GM19463 (cell line): ENCODE results near the gene FAM76A.
"Not testable (repeated sequence)": the region's sequence is repeated elsewhere in the genome, so short reads cannot be mapped to it uniquely, and the experiment has no call there.

Experiments used
- ATAC-seq: cut with Tn5 transposase; IDR thresholded peaks from one replicate; pipeline ENCODE4 v1.9.1; 2021; ENCODE audit warnings: mild to moderate bottlenecking, moderate library complexity; ENCODE audit not compliant: unreplicated experiment

FAM76A gene

GRCh38 chr1:27725374-27726172 is at the start of gene FAM76A:
Gene FAM76A, plus strand, starts transcription at chr1:27725961. Its CDS starts 120 bp downstream, at chr1:27726081.
- ATAC-seq: peak; percentile 93

DNA sequence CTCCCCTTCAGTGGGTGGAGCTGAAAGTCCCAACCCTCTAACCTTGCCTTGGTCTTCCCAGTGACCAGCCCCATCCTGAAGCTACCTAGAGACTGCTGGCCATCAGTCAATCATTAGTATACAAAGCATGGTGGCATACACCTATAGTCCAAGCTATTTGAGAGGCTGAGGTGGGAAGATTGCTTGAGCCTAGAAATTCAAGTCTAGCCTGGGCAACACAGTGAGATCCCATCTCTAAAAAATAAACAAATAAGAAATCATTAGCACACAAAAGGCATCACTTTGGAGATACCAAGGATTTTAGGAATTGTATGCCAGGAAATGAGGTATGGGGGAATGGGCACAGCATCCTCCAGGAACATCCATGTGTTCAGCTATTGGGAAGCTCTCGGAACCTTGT is 49.4 kb upstream of the FAM76A start:
- no peak for ATAC-seq

GRCh38 chr1:27678747-27679146 is 47.0 kb upstream of the FAM76A start:
- no peak for ATAC-seq

DNA sequence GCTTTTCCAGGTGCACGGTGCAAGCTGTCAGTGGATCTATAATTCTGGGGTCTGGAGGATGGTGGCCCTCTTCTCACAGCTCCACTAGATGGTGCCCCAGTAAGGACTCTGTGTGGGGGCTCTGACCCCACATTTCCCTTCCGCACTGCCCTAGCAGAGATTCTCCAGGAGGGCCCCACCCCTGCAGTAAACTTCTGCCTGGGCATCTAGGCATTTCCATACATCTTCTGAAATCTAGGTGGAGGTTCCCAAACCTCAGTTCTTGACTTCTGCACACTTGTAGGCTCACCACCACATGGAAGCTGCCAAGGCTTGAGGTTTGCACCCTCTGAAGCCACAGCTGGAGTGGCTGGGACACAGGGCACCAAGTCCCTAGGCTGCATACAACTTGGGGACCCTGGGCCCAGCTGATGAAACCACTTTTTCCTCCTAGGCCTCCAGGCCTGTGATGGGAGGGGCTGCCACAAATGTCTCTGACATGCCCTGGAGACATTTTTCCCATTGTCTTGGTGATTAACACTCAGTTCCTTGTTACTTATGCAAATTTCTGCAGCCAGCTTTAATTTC is 45.5 kb upstream of the FAM76A start:
- ATAC-seq: not testable (repeated sequence)

DNA sequence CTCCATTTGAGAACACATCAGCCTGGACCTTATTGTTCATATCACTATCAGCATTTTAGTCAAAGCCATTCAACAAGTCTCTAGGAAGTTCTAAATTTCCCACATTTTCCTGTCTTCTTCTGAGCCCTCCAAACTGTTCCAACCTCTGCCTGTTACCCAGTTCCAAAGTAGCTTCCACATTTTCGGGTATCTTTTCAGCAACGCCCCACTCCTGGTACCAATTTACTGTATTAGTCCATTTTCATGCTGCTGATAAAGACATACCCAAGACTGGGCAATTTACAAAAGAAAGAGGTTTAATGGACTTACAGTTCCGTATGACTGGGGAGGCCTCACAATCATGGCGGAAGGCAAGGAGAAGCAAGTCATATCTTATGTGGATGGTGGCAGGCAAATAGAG is 44.2 kb upstream of the FAM76A start:
- ATAC-seq: not testable (repeated sequence)

DNA sequence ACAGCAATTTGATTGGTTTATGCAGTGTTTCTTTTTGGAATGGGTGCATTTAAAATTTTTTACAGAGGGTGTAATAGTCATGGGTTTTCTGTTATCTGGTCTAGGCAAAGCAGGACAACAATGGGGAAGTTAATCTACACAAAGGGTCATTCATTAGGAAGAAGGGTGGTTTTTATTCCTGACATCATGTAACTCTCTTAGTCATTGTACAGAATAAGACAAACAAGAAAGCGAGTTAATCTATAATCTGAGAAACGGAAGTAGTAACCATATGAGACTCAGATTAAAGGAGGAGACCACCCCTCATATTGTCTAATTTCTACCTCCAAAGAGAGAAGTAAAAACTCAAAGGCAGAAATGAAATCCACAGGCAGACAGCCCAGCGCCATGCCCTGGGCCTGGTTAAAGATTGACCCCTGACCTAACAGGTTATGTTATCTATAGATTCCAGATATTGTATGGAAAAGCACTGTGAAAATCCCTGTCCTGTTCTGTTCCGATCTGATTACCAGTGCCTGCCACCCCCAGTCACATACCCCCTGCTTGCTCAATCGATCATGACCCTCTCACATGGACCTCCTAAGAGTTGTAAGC is 43.3 kb upstream of the FAM76A start:
- ATAC-seq: no peak

- ATAC-seq: no peak
These were observed 41.6 kb upstream of the FAM76A start for GRCh38 chr1:27684176-27684575.

GRCh38 chr1:27686223-27686990 is 39.4 kb upstream of the FAM76A start:
- no peak for ATAC-seq

- ATAC-seq: no peak
These were observed 37.9 kb upstream of the FAM76A start for GRCh38 chr1:27687906-27688305.

- no peak for ATAC-seq
These were observed 36.2 kb upstream of the FAM76A start for GRCh38 chr1:27689423-27690173.

DNA sequence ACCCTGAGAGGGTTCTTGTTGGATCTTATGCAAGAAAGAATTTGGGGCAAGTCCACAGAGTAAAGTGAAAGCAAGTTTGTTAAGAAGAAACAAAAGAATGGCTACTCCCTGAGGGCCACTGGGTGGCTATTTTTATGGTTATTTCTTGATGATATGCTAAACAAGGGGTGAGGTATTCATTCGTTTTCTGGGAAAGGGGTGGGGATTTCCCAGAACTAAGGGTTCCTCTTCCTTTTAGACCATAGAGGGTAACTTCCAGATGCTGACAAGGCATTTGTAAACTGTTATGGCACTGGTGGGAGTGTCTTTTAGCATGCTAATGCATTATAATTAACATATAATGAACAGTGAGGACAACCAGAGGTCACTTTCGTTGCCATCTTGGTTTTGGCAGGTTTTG is 35.6 kb upstream of the FAM76A start:
- no peak for ATAC-seq

DNA sequence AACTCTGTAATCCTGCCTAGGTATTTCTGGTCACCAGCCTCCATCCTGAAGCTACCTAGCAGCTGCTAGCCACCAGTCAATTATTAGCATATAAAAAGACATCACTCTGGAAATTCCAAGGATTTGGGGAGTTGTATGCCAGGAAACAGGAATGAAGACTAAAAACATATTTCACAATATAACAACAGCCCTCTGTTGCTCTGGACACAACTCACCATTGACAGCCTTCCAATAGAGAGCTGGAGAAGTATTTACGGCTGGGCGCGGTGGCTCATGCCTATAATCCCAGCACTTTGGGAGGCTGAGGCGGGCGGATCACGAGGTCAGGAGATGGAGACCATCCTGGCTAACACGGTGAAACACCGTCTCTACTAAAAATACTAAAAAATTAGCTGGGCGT is 28.9 kb upstream of the FAM76A start:
- ATAC-seq: not testable (repeated sequence)

DNA sequence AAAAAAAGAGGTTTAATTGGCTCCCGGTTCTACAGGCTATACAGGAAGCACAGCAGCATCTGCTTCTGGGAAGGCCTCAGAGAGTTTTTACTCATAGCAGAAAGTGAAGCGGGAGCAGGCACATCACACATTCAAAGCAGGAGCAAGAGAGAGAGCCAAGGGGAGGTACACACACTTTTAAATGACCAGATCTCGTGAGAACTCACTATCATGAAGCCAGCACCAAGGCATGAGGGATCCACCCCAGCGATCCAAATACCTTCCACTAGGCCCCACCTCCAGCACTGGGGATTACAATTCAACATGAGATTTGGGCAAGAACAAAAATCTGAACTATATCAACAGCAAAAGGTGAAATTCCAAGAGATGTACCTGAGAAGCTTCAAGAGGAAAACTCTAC is 20.8 kb upstream of the FAM76A start:
- no peak for ATAC-seq

DNA sequence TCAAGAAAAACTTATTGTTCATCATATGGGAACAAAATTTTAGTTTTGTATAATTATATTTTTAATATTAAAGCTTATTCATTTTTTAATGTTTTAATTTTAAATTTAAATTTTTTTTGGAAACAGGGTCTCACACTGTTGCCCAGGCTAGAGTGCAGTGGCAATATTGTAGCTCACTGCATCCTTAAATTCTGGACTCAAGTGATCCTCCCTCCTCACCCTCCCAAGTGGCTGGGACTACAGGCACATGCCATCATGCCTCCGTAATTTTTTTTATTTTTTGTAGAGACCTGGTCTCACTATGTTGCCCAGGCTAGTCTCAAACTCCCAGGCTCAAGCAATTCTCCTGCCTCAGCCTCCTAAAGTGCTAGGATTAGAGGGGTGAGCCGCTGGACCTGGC is 20.2 kb upstream of the FAM76A start:
- no peak for ATAC-seq

GRCh38 chr1:27710574-27710973 is 15.2 kb upstream of the FAM76A start:
- no peak for ATAC-seq

- no peak for ATAC-seq
These were observed 12.5 kb upstream of the FAM76A start for GRCh38 chr1:27713139-27713725.

DNA sequence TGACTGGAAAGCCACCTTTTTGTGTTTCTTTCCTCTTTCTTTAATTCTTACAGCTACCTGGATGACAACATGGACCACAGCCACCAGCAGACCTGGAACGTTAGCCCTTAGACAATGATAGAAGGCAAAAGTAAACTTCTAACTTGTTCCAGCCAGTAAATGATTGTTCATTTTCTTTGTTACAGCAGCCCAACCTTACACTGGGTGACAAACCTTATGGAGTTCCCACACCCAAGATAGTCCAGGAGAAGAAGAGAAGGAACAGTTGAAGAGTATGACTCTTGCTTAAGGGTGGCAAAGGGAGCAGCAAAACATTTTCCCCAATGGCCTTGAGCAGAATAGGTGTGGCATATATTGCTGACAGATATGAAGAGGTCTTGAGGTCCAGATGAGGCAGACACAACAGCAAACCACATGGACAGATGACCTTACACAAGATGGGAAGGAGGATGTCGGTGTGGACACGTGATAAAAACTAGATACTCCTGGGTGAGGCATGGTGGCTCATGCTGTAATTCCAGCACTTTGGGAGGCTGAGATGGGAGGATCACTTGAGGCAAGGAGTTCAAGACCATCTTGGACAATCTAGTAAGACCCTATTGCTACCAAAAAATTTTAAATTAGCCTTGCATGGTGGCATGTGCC is 11.8 kb upstream of the FAM76A start:
- no peak for ATAC-seq

GRCh38 chr1:27716262-27716895 is 9.4 kb upstream of the FAM76A start:
- ATAC-seq: no peak
